GM23338 (cell line): ENCODE data around the gene UBXN1. TPM values are rescaled to one million over a fixed set of nuclear protein-coding genes. Genes with fewer than 3 reads are reported as not detected.

Experiments used
- ATAC-seq: fragments of 200-7000 bp; cut with Tn5 transposase; 3 replicates; pipeline ENCODE4 v1.9.1; 2020
- DNase-seq: peaks from one replicate; pipeline ENCODE4 v3.0.0-alpha.2; 2015; ENCODE audit warnings: low spot score
- H2AFZ ChIP-seq: fragments of 200-600 bp; sonication (generic); 2 replicates; pipeline ENCODE4 v1.8.0; 2016; ENCODE audit warnings: antibody characterized with exemption, mild to moderate bottlenecking, moderate library complexity
- H3F3A ChIP-seq: fragments of 200-600 bp; sonication (generic); replicated peaks from 2 replicates; pipeline ENCODE4 v1.8.0; 2017; ENCODE audit warnings: antibody characterized with exemption, mixed run types, low read depth
- H3K27ac ChIP-seq: fragments of 200-600 bp; sonication (generic); 2 replicates; pipeline ENCODE4 v1.6.1; 2016; ENCODE audit warnings: low read depth
- H3K27me3 ChIP-seq: fragments of 200-600 bp; sonication (generic); 2 replicates; pipeline ENCODE4 v1.8.0; 2016; ENCODE audit warnings: mild to moderate bottlenecking, mixed run types, moderate library complexity; ENCODE audit not compliant: insufficient read depth
- H3K36me3 ChIP-seq: fragments of 200-600 bp; sonication (generic); 2 replicates; pipeline ENCODE4 v1.8.0; 2016; ENCODE audit warnings: mild to moderate bottlenecking; ENCODE audit not compliant: insufficient read depth
- H3K4me1 ChIP-seq: fragments of 200-600 bp; sonication (generic); 2 replicates; pipeline ENCODE4 v1.8.0; 2016; ENCODE audit warnings: mild to moderate bottlenecking, moderate library complexity; ENCODE audit not compliant: insufficient read depth
- H3K4me2 ChIP-seq: fragments of 200-600 bp; sonication (generic); 2 replicates; pipeline ENCODE4 v1.7.1; 2017; ENCODE audit warnings: mixed run types
- H3K4me3 ChIP-seq: fragments of 200-600 bp; sonication (generic); 2 replicates; pipeline ENCODE4 v1.6.1; 2016; ENCODE audit warnings: mixed run types
- H3K79me2 ChIP-seq: fragments of 200-600 bp; sonication (generic); replicated peaks from 2 replicates; pipeline ENCODE4 v1.8.0; 2017; ENCODE audit warnings: mild to moderate bottlenecking; ENCODE audit not compliant: insufficient read depth
- H3K9me2 ChIP-seq: fragments of 200-600 bp; sonication (generic); 2 replicates; pipeline ENCODE4 v1.8.0; 2017; ENCODE audit not compliant: insufficient read depth
- H4K20me1 ChIP-seq: fragments of 200-600 bp; sonication (generic); replicated peaks from 2 replicates; pipeline ENCODE4 v1.8.0; 2017; ENCODE audit warnings: mild to moderate bottlenecking; ENCODE audit not compliant: insufficient read depth
- H3K27ac Mint-ChIP-seq: 2 replicates; pipeline ENCODE4 v1.8.0; 2020; ENCODE audit warnings: inconsistent platforms, mild to moderate bottlenecking, moderate library complexity, mixed read lengths
- H3K27me3 Mint-ChIP-seq: 3 replicates; pipeline ENCODE4 v1.8.0; 2022; ENCODE audit warnings: low read depth, mild to moderate bottlenecking, moderate library complexity, mixed read lengths, inconsistent platforms; ENCODE audit not compliant: insufficient read depth, poor library complexity
- H3K36me3 Mint-ChIP-seq: 3 replicates; pipeline ENCODE4 v1.8.0; 2021; ENCODE audit warnings: low read depth, mild to moderate bottlenecking, inconsistent platforms, moderate library complexity, mixed read lengths
- H3K4me1 Mint-ChIP-seq: 3 replicates; pipeline ENCODE4 v1.8.0; 2020; ENCODE audit warnings: mild to moderate bottlenecking, inconsistent platforms, mixed read lengths
- H3K4me3 Mint-ChIP-seq: 3 replicates; pipeline ENCODE4 v1.8.0; 2021; ENCODE audit warnings: moderate library complexity, mild to moderate bottlenecking, inconsistent platforms, mixed read lengths
- H3K9me3 Mint-ChIP-seq: 3 replicates; pipeline ENCODE4 v1.8.0; 2020; ENCODE audit warnings: moderate library complexity, mild to moderate bottlenecking, inconsistent platforms, mixed read lengths
- CREB1 ChIP-seq: fragments of 250-450 bp; sonication (Bioruptor Pico); IDR thresholded peaks from 2 replicates; pipeline ENCODE4 v1.5.0; 2020; ENCODE audit warnings: low read depth, mild to moderate bottlenecking, moderate library complexity
- ETS1 ChIP-seq: IDR thresholded peaks from 2 replicates; pipeline ENCODE4 v1.6.1; 2016; ENCODE audit warnings: antibody characterized with exemption
- EZH2phosphoT487 ChIP-seq: fragments of 200-600 bp; sonication (generic); IDR thresholded peaks from one replicate; pipeline ENCODE4 v1.8.1; 2018; ENCODE audit warnings: antibody characterized with exemption; ENCODE audit not compliant: unreplicated experiment
- POLR2AphosphoS5 ChIP-seq: IDR thresholded peaks from 2 replicates; pipeline ENCODE4 v1.6.1; 2016; ENCODE audit warnings: antibody characterized with exemption, low read depth
- REST ChIP-seq: IDR thresholded peaks from one replicate; pipeline ENCODE4 v1.6.1; 2018; ENCODE audit warnings: antibody characterized with exemption; ENCODE audit not compliant: unreplicated experiment
- STAT1 ChIP-seq: IDR thresholded peaks from one replicate; pipeline ENCODE4 v1.6.1; 2016; ENCODE audit warnings: antibody characterized with exemption; ENCODE audit not compliant: unreplicated experiment
- ZNF114 ChIP-seq: fragments of 250-450 bp; sonication (Bioruptor Pico); IDR thresholded peaks from 2 replicates; pipeline ENCODE4 v1.5.0; 2020; ENCODE audit warnings: mild to moderate bottlenecking, moderate library complexity
- ZNF331 ChIP-seq: fragments of 250-450 bp; sonication (Bioruptor Pico); IDR thresholded peaks from 2 replicates; pipeline ENCODE4 v1.5.0; 2020; ENCODE audit warnings: low read depth, mild to moderate bottlenecking, moderate library complexity
- ZNF462 ChIP-seq: fragments of 250-450 bp; sonication (Bioruptor Pico); IDR thresholded peaks from 2 replicates; pipeline ENCODE4 v1.5.0; 2020; ENCODE audit warnings: mild to moderate bottlenecking, moderate library complexity
- polyA plus RNA-seq: library from polyadenylated mRNA; unstranded; fragments of >200 nt; fragmentation: Nextera tagmentation; extraction: Ambion mirVana; gene quantifications from 2 replicates; pipeline ENCODE4 v1.2.1, GENCODE V29; 2016
- total RNA-seq: library from RNA; depleted of rRNA; stranded (reverse); fragments of >200 nt; shearing (Covaris generic); gene quantifications from 2 replicates; pipeline ENCODE4 v1.2.3, GENCODE V29; 2014

UBXN1 gene
- total and polyA plus RNA-seq, 2 experiments from 2014 or later = 126 to 132 TPM

GRCh38 chr11:62710001-62710345 is 31.1 kb upstream of the UBXN1 start:
- Mint-ChIP-seq H3K9me3 (no peaks in the 10 kb centered on the region), H3K4me1 (peaks cover 56% of the 10 kb centered on the region), H3K36me3 (peaks cover 51% of the 10 kb centered on the region), H3K4me3 (peak overlapping the region; percentile 92), H3K27me3 (peaks cover 26% of the 10 kb centered on the region), H3K27ac (peak overlapping the region; percentile 99)
- Histone ChIP-seq H3K4me1 (peaks cover 31% of the 10 kb centered on the region), H3K27me3 (no peaks in the 10 kb centered on the region), H2AFZ (peak overlapping the region; percentile 74; the same call in 1 of the 2 replicates), H3F3A (peaks cover 64% of the 10 kb centered on the region), H3K79me2 (peaks cover 3% of the 10 kb centered on the region), H4K20me1 (no peaks in the 10 kb centered on the region; the same call in none of the 2 replicates), H3K4me2 (peak overlapping the region; percentile 95), H3K9me2 (no peaks in the 10 kb centered on the region), H3K36me3 (peaks cover 35% of the 10 kb centered on the region), H3K4me3 (peak overlapping the region; percentile 82), H3K27ac (peak overlapping the region; percentile 100)
- DNase-seq (no peak), ATAC-seq (peak; percentile 0)
- no peak for TF ChIP-seq ETS1
- no peak for TF ChIP-seq ZNF462
- TF ChIP-seq REST = no peak
- no peak for TF ChIP-seq ZNF114 (CRISPR knock-in tag)
- TF ChIP-seq EZH2phosphoT487 = no peak
- no peak for TF ChIP-seq ZNF331
- no peak for TF ChIP-seq STAT1
- no peak for TF ChIP-seq CREB1 (CRISPR knock-in tag)
- no peak for TF ChIP-seq POLR2AphosphoS5
